Bone marrow (tissue), 2 donors: ENCODE data around the gene ADAM12.
"Not testable (repeated sequence)": the region's sequence is repeated elsewhere in the genome, so short reads cannot be mapped to it uniquely, and the experiment has no call there.

Experiments
- DNase-seq, 2 donors: peaks; one replicate each; lab custom pipeline; 2025; lab: John Stamatoyannopoulos, UW

Gene ADAM12

DNA sequence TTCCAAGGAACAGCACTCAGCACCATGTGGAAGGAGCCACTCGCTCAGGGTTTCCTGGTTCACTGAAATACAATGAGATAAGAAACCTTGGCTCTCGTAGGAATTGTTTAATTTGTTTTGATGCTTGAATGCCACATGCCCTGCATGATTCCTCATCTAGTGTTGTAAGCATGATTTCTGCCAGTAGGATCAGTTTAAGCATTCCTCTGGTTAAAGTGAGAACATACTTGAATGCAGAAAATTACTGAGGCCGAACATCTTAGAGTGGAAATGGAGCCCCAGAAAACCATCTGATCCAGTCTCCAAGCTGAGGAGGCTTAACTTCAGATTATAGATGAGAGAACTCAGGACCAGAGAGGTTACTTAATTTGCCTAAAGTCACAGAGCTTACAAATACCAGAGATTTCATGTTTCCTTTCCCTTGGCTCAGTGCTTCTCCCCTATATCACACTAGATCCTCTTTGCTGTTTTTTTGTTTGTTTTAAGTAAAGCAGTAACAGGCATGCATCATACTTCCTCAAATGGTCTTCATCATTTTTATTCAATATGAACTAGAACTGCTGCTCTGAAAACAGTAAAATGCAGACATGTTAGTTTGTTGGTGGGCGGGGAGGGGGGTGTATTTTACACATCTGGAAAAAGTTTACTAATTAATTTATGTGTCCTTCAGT is 125.1 kb downstream of the ADAM12 start:
- DNase-seq: no peak

DNA sequence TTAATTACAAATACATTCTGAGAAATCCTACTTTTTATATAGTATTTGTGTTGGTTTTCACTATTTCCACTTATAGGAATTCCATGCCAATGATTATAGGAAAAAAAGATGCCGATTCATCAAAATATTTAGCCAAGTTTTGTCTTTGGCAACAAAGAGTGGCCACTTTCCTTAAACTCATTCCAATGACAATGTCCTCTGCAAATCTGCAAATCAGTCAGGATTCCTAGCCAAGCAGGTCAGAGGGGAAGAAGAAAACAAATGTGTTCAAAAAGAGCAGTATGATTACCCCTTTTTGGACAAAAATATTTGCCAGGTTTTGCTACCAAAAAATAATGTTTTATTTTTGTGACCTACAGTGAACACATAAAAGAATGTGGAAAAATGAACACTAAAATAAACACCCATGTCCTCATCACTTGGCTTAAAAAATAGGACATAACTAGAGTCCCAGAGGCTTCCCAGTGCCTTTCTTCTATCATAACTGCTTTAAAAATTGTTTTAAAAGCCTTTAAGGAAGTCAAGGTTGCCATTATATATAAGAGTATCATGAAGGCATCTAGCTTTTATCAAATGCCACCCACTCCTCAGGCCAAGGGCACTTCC is 125.9 kb downstream of the ADAM12 start:
- DNase-seq: no peak

DNA sequence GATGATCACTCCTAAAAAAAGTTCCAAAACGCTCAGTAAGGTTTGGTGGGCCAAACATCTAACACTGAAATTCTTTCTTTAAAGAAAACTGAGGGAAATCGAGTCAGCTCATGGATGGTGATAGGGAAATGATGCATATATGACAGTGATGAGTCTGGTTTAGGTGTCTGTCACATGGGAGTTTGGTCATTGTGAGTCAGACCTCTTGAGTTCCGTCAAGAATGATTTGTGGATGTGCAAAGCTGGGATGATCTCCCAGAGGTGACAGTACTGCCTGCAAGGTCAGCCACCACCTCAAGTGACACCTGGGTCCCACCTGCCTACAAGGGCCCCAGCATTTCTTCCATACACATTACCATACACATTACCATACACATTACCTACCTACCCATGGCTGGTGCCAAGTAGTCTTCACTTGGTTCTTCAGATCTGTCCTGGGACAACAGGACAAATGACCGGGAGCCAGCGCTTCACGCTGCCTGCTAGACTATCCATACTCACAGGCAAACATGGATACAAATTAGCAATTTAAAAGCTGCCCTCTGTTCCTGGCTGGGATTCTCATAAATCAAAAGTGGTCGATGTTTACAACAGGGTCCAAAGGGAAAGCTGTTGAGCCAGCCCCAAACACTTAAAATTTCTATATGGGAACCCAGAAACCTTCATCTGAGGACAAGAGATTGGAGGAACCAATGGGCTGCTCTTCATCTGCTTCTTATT is 128.4 kb downstream of the ADAM12 start:
- no peak for DNase-seq

DNA sequence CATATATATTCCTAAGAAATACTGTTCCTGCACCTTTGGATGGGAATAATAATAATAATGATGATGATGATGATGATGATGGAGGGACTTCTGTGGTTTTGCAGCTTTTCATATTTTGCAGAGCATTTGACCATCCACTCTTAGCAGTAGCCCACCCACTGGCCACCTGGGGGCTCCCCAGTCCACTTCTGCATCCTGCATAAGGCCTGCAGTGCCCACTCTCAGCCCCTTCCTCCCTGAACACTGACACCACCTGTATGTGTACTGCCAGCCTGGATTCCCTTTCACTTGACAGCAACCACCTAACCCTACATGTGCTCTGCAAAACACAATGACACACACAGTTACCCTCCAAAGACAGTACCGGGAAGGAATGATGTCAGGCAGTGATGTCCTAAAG is 131.4 kb downstream of the ADAM12 start:
- no peak for DNase-seq

GRCh38 chr10:126255313-126255712 is 133.0 kb downstream of the ADAM12 start:
- DNase-seq: no peak

GRCh38 chr10:126253611-126253998 is 134.7 kb downstream of the ADAM12 start:
- DNase-seq: no peak

GRCh38 chr10:126252884-126253610 is 135.2 kb downstream of the ADAM12 start:
- DNase-seq: no peak

DNA sequence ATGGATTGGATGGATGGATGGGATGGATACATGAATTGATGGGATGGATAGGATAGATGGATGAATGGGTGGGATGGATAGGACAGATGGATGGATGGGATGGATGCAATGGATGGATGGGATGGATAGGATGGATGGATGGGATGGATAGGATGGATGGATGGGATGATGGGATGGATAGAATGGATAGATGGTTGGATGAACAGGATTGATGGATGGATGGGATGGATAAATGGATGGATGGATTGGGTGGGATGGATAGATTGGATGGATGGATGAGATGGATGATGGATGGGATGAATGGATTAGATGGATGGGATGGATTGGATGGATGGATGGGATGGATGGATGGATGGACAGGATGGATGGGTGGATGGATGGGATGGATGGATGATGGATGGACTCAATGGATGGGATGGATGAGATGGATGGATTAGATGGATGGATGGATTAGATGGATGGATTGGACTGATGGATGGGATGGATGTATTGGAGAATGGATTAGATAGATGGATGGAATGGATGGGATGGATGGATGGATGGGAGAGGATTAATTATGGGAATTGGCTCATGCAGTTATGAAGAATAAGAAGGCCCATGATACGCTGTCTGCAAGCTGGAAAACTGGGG is 136.4 kb downstream of the ADAM12 start:
- DNase-seq: no peak

DNA sequence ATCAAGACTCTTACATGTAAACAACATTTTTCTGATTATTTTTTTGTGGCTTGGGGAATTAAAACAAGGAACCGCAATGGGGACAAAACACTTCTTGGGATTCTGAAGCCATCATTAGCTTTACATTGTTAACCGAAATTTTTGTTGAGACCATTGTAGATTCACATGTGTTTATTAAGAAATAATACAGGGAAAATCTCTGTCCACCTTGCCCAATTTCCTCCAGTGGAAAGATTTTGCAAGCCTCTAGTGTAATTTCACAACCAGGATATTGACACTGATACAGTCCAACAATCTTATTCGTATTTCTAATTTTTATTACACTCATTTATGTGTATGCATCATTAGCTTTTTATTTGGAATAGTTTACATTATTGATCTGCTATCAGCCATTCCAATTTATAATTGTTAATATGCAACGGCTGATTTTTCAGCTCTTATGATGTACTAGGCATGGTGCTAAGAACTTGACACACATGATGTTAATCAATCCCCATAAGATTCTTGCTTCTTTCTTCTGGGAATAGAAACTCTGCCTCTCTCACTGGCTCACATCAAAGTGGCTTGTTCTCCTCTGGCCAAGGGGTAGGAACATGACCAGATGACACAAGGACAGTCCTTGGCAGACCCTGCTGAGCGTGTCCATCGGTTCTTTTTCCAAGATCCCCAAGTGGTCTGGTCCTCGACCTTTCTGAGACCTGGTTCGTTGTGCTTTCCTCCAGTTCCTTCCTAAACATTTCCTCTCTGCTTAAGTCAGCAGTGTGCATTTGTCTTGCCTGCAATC is 137.6 kb downstream of the ADAM12 start:
- DNase-seq: no peak

GRCh38 chr10:126250045-126250444 is 138.2 kb downstream of the ADAM12 start:
- DNase-seq: no peak

GRCh38 chr10:126247446-126247975 is 140.8 kb downstream of the ADAM12 start:
- DNase-seq: no peak

- DNase-seq: not testable (repeated sequence)
Measured at GRCh38 chr10:126246396-126246795, 141.9 kb downstream of the ADAM12 start.

DNA sequence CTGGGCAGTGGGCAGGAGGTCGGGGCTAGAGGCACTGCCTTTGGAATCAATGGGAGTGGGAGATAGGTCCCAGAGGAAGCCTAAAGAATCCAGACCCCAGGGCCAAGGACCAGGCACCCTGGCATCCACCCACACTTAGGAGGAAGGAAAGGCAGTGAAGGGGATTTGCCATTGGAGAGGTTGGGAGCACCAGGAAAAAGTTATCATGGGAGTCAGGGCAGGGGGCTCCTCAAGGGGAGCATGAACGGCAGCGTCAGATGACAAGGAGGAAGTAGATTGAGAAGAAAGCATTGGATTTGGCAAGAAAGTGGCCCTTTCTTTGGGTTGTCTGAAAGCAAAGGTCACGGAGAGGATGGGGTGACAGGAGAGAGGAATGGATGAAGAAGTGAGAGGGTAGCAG is 142.8 kb downstream of the ADAM12 start:
- DNase-seq: no peak

DNA sequence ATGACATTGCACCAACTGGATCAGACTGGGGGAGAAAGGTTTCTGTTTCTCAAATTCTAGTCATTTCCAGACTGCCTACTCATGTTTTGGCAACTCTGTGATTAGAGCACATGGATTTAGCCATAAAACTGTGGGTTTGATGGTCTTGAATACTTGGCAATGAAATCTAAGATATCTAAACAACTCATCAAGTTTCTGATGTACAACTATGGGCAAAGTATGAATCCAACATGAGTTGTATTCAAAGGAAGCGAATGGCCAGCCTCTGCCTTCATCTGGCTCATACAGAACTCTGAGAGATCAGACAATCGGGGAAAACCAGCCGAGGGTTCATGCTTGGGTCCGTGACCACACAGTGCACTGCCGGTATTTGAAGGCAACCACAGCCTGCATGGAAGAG is 144.3 kb downstream of the ADAM12 start:
- DNase-seq: no peak

- no peak for DNase-seq
Measured at GRCh38 chr10:126243306-126243705, 145.0 kb downstream of the ADAM12 start.

- DNase-seq: no peak
Measured at GRCh38 chr10:126242397-126243260, 145.6 kb downstream of the ADAM12 start.

- DNase-seq: no peak
Measured at GRCh38 chr10:126240483-126240882, 147.8 kb downstream of the ADAM12 start.

- DNase-seq: no peak
Measured at GRCh38 chr10:126239844-126240243, 148.4 kb downstream of the ADAM12 start.

DNA sequence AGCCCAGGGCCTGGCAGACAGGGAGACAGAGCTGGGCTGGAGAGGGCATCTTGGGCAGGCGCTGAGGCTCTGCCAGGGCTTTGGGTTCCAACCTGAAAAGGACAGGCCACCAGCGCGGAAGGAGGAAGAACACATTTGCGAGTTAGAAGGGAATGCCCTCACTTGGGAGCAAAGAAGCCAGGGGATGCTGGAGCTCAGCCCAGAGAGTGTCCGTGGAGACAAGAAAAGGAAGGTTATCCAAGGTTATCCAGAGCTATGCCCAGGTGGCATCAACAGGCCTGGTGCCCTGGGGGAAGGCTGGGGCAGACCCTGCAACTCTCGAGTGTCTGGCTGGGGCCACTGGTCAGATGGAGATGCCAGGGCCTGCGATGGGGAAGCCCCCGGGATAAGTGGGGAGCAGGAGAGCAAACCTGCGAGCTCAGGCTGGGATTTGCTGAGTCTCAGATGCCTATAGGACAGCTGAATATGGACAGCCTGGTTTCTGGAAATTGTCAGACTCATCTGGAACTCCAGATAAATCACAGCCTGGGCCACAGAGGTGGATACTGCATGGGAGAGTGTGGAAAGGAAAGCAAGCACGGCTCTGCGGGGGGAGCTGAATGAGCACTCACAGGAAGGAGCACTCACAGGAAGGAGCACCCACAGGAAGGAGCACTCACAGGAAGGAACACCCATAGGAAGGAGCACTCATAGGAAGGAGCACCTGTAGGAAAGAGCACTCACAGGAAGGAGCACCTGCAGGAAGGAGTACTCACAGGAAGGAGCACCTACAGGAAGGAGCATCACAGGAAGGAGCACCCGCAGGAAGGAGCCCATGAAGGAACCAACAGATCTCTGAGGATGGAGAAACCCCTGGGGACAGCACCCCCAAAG is 152.1 kb downstream of the ADAM12 start:
- no peak for DNase-seq
